Esophagus (tissue), 2 donors: ENCODE data around the gene TBL1XR1. TPM values are rescaled to one million over a fixed set of nuclear protein-coding genes. Genes with fewer than 3 reads are reported as not detected.
A peak's percentile ranks its signal among the peaks of the same experiment; 100 is the strongest.

ENCODE experiments used
- H3K27ac ChIP-seq, 2 donors: one replicate each; pipeline ENCODE4 v1.5.1; 2013; ENCODE audit warnings: low read depth in 2 of 2, mild to moderate bottlenecking in 2 of 2, inconsistent platforms in 1 of 2, low read length in 1 of 2, moderate library complexity in 1 of 2
- H3K27me3 ChIP-seq, 2 donors: one replicate each; pipeline ENCODE4 v1.6.1; 2013; ENCODE audit warnings: low read length in 2 of 2, control low read depth in 1 of 2, mild to moderate bottlenecking in 1 of 2; ENCODE audit not compliant: insufficient read depth in 2 of 2, control insufficient read depth in 1 of 2
- H3K36me3 ChIP-seq, 2 donors: one replicate each; pipeline ENCODE4 v1.6.1; 2013; ENCODE audit warnings: low read length in 1 of 2; ENCODE audit not compliant: control insufficient read depth in 2 of 2, insufficient read depth in 2 of 2
- H3K4me1 ChIP-seq, 2 donors: one replicate each; pipeline ENCODE4 v1.6.1; 2013; ENCODE audit warnings: low read length in 1 of 2; ENCODE audit not compliant: control insufficient read depth in 2 of 2, insufficient read depth in 2 of 2
- H3K4me3 ChIP-seq, 2 donors: one replicate each; pipeline ENCODE4 v1.5.1; 2013; ENCODE audit warnings: low read length in 2 of 2, mild to moderate bottlenecking in 2 of 2, low read depth in 1 of 2, moderate library complexity in 1 of 2
- H3K9me3 ChIP-seq, 2 donors: one replicate each; pipeline ENCODE4 v1.6.1; 2013; ENCODE audit warnings: mild to moderate bottlenecking in 2 of 2, low read depth in 1 of 2, low read length in 1 of 2, moderate library complexity in 1 of 2; ENCODE audit not compliant: control insufficient read depth in 2 of 2, insufficient read depth in 1 of 2
- WGBS, 2 donors: extraction: QIAGEN DNeasy Blood & Tissue Kit; methylation state at CpG; one replicate each; pipeline ENCODE4 v1.1.7; 2013; 5-methylcytosine and 5-hydroxymethylcytosine counted together
- polyA plus RNA-seq, 2 donors: library from polyadenylated mRNA; stranded (reverse); fragments of 200-250 nt; gene quantifications; one replicate each; pipeline ENCODE4 v1.2.3, GENCODE V29; 2013
- donor health status: healthy with polysubstance abuse.
- donor health status: Bipolar disorder and iron deficiency.

TBL1XR1 gene
- polyA plus RNA-seq, 2 donors = 16.2 to 19.3 TPM

DNA sequence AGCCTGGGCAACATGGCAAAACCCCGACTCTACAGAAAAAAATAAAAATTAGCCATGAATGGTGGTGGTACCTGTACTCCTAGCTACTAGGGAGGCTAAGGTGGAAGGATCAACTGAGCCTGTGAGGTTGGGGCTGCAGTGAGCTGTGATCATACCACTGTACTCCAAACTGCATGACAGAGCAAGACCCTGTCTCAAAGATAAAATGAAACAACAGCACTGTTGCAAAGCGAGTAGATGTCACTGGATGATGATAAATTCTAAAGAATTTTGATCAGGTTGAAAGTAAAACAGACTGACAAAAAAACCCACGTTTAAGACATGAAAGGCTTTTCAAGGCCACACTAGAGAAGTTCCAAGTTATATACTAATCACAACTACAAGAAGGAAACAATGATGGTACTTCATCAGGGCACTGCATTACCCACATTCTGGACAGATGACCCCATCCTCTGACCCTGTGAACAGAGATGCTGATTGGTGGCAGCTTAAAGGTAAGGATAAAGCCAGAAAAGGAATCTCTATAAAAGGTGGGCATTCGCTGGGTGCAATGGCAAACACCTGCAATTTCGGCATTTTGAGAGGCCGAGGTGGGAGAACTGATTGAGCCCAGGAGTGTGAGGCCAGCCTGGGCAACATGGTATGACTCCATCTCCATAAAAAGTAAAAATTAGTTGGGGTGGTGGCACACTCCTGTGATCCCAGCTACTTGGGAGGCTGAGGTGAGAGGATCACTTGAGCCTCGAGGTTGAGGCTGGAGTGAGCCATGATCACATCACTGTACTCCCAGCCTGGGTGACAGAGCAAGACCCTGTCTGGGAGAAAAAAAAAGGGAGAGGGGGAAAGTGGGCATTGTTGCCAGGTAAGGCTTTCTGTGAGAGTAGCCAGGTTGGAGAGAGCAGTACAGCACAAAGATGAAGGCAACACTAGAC lies 59.2 kb downstream of the TBL1XR1 start:
- Histone ChIP-seq H3K27me3 (no peaks in the 10 kb centered on the region), H3K4me3 (no peak overlapping the region), H3K4me1 (peaks cover 2 to 4% of the 10 kb centered on the region in 2 donors), H3K36me3 (no peaks in the 10 kb centered on the region), H3K9me3 (no peaks in the 10 kb centered on the region), H3K27ac (no peak overlapping the region)
- 83 to 88% methylated on average over 7 of the region's 7 CpGs for whole genome bisulfite sequencing, 2 donors

DNA sequence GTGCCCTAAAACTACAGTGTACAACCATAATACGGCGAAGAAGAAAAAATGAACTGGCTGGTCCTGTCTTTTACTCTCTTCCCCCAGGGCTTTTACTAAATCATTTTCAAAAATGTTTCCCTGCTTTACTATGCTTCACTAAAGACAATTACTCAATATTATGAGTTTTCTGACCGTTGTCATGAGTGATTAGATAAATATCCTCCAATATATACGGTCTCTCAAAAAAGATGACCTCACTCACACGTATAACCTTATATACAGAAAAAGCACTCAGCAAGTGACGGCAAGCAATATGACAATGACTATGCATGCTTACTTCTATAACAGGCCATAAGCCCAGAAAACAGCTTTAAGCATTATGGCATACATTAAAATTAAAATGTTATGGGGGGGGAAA lies 60.5 kb downstream of the TBL1XR1 start:
- WGBS, 2 donors = 48 to 68% methylated on average over 6 of the region's 6 CpGs
- H3K27ac ChIP-seq = no peak overlapping the region
- H3K4me3 ChIP-seq = no peak overlapping the region
- H3K4me1 ChIP-seq = peaks cover 2 to 4% of the 10 kb centered on the region in 2 donors
- H3K27me3 ChIP-seq = no peaks in the 10 kb centered on the region
- H3K9me3 ChIP-seq = no peaks in the 10 kb centered on the region
- H3K36me3 ChIP-seq = no peaks in the 10 kb centered on the region

DNA sequence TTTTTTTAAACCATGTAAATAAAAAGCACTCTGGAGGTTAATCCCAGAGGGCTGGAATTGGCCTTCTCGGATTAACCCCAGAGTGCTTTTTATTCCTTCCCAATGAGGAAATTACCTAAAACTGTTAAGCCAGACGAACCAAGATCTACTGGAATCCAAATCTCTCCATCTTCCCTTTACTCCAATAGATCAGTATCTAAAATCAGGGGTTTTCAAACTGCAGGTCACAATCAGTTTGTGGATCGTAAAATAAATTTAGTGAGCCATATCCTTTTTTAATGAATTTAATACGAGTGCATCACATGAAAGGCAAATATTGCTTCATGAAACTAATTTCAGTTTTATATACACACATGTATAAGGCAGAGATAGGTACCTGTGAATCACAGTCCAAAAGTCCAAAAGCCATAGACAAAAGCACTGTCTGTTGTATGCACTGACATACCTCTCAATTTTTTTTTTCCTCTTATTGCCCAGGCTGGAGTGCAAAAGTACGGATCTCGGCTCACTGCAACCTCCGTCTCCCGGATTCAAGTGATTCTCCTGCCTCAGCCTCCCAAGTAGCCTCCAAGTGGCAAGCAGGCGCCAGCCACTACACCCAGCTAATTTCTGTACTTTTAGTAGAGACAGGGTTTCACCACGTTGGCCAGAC lies 61.3 kb downstream of the TBL1XR1 start:
- no peak overlapping the region for H3K4me3 ChIP-seq
- no peaks in the 10 kb centered on the region for H3K9me3 ChIP-seq
- peaks cover 2 to 4% of the 10 kb centered on the region in 2 donors for H3K4me1 ChIP-seq
- H3K27me3 ChIP-seq = no peaks in the 10 kb centered on the region
- 81 to 90% methylated on average over 10 of the region's 10 CpGs for WGBS, 2 donors
- H3K36me3 ChIP-seq = no peaks in the 10 kb centered on the region
- H3K27ac ChIP-seq = no peak overlapping the region

DNA sequence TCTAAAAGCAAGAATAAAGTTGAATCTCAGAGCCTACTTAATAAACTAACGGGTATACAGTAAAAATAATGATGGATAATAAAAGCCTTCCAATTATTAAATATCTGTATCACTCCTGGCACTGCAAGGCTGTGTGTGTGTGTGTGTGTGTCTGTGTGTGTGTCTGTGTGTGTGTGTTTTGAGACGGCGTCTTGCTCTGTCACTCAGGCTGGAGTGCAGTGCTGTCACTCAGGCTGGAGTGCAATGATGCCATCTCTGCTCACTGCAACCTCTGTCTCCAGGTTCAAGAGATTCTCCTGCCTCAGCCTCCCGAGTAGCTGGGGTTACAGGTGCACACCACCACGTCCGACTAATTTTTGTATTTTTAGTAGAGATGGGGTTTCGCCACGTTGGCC lies 62.5 kb downstream of the TBL1XR1 start:
- Histone ChIP-seq H3K27me3 (no peaks in the 10 kb centered on the region), H3K4me3 (no peak overlapping the region), H3K4me1 (peaks cover 2 to 4% of the 10 kb centered on the region in 2 donors), H3K27ac (no peak overlapping the region), H3K36me3 (no peaks in the 10 kb centered on the region), H3K9me3 (no peaks in the 10 kb centered on the region)
- WGBS, 2 donors = 91 to 96% methylated on average over 8 of the region's 8 CpGs

DNA sequence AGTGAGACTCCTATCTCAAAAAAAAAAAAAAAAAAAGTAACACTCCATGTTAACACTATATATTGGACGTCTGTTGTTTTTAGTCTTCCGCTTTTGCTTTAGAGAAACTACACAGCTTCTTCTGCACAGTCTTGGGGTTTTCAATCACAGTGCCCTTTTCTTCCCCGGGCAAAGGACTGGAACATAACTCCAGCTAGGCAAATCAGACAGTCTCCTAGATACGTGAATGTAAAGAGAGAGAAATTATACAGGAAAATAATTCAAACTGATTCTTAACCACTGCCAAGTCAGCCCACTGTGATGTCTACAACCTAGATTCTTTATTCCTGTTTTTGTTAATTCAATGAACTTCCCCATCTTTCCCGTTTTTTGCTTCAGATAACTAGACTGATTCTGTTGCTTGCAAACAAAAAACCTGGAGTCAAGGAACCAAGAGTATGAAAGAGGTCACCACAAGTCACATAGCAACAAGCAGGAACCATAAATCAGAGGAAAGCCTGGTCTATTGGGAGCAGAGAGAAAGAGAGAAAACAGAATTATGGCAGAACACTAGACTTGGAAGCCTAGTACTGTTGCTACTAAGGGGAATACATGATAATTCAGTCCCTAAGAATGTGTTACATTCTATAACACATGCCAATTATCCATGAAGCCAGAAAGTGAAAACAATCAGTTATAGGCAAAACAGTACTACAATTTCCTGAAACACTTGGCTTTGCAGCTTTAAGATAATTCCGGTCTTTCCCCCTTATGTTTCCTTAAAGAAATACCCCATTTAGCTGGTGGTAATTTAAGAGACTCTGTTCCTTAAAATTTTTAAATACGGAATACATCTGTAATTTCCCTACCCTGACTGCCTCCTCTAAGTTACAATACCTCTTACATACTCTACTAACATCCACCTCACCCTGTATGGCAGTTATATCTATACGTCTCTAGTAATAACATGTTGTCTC lies 63.1 kb downstream of the TBL1XR1 start:
- no peak overlapping the region for H3K27ac ChIP-seq
- H3K36me3 ChIP-seq = no peaks in the 10 kb centered on the region
- no peaks in the 10 kb centered on the region for H3K27me3 ChIP-seq
- peaks cover 2 to 4% of the 10 kb centered on the region in 2 donors for H3K4me1 ChIP-seq
- no peaks in the 10 kb centered on the region for H3K9me3 ChIP-seq
- WGBS, 2 donors = 72% methylated on average over 8 of the region's 8 CpGs
- H3K4me3 ChIP-seq = no peak overlapping the region

DNA sequence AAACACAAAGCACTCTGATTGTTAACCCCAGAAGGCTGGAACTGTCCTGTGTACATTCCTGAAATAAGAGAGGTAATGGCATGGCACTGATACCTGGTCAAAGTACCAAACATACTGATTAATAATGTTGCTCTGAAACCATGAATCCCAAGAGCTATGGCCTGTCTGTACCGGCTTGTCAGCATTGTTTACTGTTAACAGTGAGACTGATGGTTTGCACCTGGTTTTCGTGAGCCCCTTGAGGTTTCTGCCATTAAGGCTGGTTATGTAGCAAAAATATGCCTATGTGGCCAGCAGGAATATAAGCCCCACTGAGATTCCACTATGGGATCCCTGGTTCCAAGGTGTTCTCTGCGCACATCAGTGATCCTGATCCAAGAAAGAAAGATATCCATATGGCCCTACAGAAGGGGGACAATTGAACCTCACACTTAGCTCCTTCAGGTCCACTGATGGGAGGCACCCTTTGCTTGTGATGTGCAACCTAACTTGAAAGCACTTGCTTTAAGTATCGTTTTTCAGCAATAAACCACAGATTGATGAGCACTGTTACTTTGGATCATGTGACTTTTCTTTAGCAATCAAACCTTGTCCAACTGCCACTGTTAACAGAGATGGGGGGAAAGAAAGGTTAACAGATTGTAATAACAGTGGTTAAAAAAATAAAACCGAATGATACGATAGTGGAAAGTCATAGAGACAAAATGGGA lies 65.2 kb downstream of the TBL1XR1 start:
- H3K9me3 ChIP-seq = no peaks in the 10 kb centered on the region
- peaks cover under 1 to 4% of the 10 kb centered on the region in 2 donors for H3K4me1 ChIP-seq
- WGBS, 2 donors = 68 to 71% methylated on average over 6 of the region's 6 CpGs
- no peaks in the 10 kb centered on the region for H3K27me3 ChIP-seq
- no peak overlapping the region for H3K27ac ChIP-seq
- no peak overlapping the region for H3K4me3 ChIP-seq
- no peaks in the 10 kb centered on the region for H3K36me3 ChIP-seq

DNA sequence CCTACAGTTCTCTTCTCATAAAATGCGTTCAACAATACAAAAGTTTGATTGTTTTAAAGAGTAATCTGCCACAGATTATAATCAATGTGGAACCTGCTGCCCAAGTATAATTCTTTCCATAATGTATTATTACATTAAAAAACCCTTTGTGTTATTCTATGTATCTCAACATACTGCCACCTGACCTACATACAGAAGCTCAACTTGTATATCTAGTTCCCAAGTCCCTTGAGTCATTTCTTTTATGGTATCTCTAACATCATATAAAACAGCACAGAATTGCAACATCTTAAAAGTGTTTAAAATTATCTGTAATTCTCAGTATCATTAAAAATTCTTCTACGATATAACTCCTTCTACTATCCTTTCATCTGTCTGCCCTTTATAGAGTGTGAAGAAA lies 70.3 kb downstream of the TBL1XR1 start:
- WGBS, 2 donors = 79 to 87% methylated on average over 2 of the region's 2 CpGs
- no peak overlapping the region for H3K27ac ChIP-seq
- no peaks in the 10 kb centered on the region for H3K36me3 ChIP-seq
- H3K9me3 ChIP-seq = no peaks in the 10 kb centered on the region
- no peaks in the 10 kb centered on the region for H3K27me3 ChIP-seq
- no peaks in the 10 kb centered on the region for H3K4me1 ChIP-seq
- no peak overlapping the region for H3K4me3 ChIP-seq

DNA sequence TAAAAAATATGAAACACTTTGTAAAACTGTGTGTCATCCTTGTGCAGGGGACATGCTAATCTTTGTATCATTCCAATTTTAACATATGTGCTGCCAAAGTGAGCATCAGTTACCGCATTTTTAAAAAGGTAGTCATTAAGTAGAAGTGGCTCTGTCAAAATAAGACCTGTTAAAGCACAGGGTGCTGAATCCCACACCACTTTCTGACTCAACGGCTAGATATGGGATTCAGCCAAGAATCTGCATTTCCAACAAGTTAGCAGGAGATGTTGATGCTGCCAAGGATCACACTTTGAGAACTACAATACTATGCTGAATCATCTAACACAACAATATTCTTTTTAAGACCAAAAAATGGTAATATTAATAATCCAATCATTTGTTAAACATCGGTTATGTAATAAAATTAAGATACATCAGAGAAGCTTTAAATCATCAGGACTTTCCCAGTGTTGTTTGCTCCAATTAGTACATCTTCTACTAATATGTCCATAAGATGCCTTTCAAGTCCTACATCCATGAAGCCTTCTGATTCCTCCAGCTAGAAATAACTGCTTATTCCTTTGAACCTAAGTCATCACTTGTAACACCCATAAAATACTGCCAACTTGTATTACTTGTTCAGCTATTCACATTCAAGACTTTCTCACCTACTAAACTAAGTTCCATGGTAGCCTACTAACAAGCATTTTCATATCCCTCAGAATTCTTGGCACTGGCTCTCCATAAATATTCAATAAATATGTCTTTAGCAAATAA lies 71.1 kb downstream of the TBL1XR1 start:
- H3K36me3 ChIP-seq = no peaks in the 10 kb centered on the region
- H3K4me3 ChIP-seq = no peak overlapping the region
- peak overlapping the region in 1 of 2 donors; percentile 13 for H3K27ac ChIP-seq
- no peaks in the 10 kb centered on the region for H3K9me3 ChIP-seq
- WGBS, 2 donors = 47 to 64% methylated on average over 3 of the region's 3 CpGs
- H3K27me3 ChIP-seq = no peaks in the 10 kb centered on the region
- no peaks in the 10 kb centered on the region for H3K4me1 ChIP-seq
